Measurements from ENCODE around the gene KRTAP5-2. TPM values are rescaled to one million over a fixed set of nuclear protein-coding genes. Genes with fewer than 3 reads are reported as not detected.
"Not testable (repeated sequence)": the region's sequence is repeated elsewhere in the genome, so short reads cannot be mapped to it uniquely, and the experiment has no call there.

KRTAP5-2 gene
- total RNA-seq, 1 donor from 2014 or later, result not detected

DNA sequence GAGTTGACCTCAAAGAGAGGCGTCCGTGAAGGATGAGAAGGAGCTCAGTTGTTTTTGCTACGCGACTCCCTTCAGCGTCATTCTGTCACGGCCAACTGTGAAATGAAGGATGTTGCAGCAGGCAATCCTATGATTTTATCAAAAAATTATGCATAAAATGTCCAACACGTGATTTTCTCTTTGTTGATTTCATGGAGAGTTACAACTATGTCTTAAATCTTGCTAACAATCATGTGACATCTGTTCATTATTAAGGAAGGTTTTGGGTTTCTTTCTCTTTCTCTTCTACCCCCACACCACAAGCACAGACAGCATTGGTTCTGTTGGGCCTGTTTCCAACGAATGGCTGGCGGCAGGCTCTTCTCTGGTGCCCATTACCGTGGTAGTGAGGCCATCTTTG lies 20.1 kb upstream of the KRTAP5-2 start:
- DNase-seq (ENCODE audit: low spot score), result no peak
- H3K4me1 Mint-ChIP-seq (ENCODE audit: low read depth), result peaks cover 3% of the 10 kb centered on the region
- no peaks in the 10 kb centered on the region for H3K36me3 Mint-ChIP-seq (ENCODE audit: low read depth)
- peaks cover 3% of the 10 kb centered on the region for H3K27me3 Mint-ChIP-seq (ENCODE audit: low read depth)
- intact Hi-C loops (cut with micrococcal nuclease), result no loop called here
- no peak overlapping the region for H3K27ac Mint-ChIP-seq
- H3K9me3 Mint-ChIP-seq, result no peaks in the 10 kb centered on the region
- H3K4me3 Mint-ChIP-seq (ENCODE audit: low read depth), result no peak overlapping the region

- no peaks in the 10 kb centered on the region for H3K36me3 Mint-ChIP-seq (ENCODE audit: low read depth)
- H3K9me3 Mint-ChIP-seq, result no peaks in the 10 kb centered on the region
- H3K4me1 Mint-ChIP-seq (ENCODE audit: low read depth), result no peaks in the 10 kb centered on the region
- H3K4me3 Mint-ChIP-seq (ENCODE audit: low read depth), result no peak within 1 kb of the TSS
- peaks cover 7% of the 10 kb centered on the region for H3K27me3 Mint-ChIP-seq (ENCODE audit: low read depth)
- DNase-seq (ENCODE audit: low spot score), result no peak
- H3K27ac Mint-ChIP-seq, result no peak within 1 kb of the TSS
- intact Hi-C loops (cut with micrococcal nuclease), result no loop called here
Observed at GRCh38 chr11:1608363-1608762, 10.3 kb upstream of the KRTAP5-2 start, which contains the start of gene KRTAP5-3. Gene KRTAP5-3, minus strand, starts transcription at chr11:1608463. Its CDS starts 78 bp downstream, at chr11:1608385.

- H3K36me3 Mint-ChIP-seq (ENCODE audit: low read depth); H3K4me1 Mint-ChIP-seq (ENCODE audit: low read depth); H3K9me3 Mint-ChIP-seq; DNase-seq (ENCODE audit: low spot score); H3K27ac Mint-ChIP-seq; intact Hi-C loops (cut with micrococcal nuclease); H3K4me3 Mint-ChIP-seq (ENCODE audit: low read depth): not testable (repeated sequence)
- H3K27me3 Mint-ChIP-seq (ENCODE audit: low read depth), result peaks cover 10% of the 10 kb centered on the region
Observed at GRCh38 chr11:1607901-1608300, 9.8 kb upstream of the KRTAP5-2 start.

DNA sequence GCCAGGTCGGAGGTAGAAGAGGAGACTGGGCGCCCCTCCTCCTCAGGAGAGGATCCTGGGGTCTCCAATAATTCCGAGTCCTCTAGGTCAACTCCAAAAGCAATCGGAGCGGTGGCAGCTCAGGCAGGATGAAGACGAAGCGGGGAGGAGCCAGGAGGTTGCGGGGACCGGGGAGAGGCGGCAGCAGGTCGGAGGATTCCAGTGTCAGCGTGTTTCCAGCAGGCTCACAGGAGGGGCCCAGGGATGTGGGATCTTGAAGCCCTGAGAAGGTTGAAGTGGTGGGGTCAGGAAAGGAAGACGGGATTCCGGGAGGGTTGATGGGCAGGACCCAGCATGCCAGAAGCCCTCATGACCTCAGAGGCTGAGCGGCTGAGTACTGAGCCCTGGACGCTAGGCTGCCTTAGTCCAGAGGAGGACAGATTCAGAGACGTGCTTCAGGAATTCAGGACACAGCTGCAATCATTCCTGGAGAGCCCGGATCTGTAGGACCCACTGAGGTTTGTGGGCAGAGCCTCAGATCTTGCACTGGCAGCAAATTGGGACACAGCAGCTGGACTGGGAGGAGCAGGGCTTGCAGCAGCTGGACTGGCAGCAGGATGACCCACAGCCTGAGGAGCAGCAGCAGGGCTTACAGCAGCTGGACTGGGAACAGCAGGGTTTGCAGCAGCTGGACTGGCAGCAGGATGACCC lies 9.2 kb upstream of the KRTAP5-2 start:
- H3K36me3 Mint-ChIP-seq (ENCODE audit: low read depth); H3K27ac Mint-ChIP-seq; H3K4me3 Mint-ChIP-seq (ENCODE audit: low read depth); intact Hi-C loops (cut with micrococcal nuclease); DNase-seq (ENCODE audit: low spot score); H3K9me3 Mint-ChIP-seq; H3K4me1 Mint-ChIP-seq (ENCODE audit: low read depth): not testable (repeated sequence)
- peaks cover 10% of the 10 kb centered on the region for H3K27me3 Mint-ChIP-seq (ENCODE audit: low read depth)

DNA sequence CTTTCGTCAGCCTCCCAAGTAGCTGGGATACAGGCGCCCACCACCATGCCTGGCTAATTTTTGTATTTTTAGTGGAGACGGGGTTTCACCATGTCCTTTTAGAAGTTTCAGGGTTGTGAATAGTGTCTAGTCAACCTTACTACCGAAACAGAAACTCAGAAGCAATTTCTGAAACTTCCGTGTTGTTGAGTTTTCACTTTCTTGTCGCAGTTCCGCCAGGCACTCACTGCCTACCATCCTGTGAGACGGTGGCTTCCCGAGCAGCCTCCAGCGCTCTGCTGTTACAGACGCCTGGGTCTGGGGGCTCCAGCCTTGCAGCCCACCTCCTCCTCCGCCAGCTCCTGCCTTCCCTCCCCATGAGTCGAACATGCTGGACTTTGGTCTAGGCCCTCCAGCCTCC lies 7.8 kb upstream of the KRTAP5-2 start:
- H3K36me3 Mint-ChIP-seq (ENCODE audit: low read depth); H3K27ac Mint-ChIP-seq; H3K4me1 Mint-ChIP-seq (ENCODE audit: low read depth); H3K4me3 Mint-ChIP-seq (ENCODE audit: low read depth); DNase-seq (ENCODE audit: low spot score); H3K9me3 Mint-ChIP-seq; intact Hi-C loops (cut with micrococcal nuclease): not testable (repeated sequence)
- peaks cover 19% of the 10 kb centered on the region for H3K27me3 Mint-ChIP-seq (ENCODE audit: low read depth)

DNA sequence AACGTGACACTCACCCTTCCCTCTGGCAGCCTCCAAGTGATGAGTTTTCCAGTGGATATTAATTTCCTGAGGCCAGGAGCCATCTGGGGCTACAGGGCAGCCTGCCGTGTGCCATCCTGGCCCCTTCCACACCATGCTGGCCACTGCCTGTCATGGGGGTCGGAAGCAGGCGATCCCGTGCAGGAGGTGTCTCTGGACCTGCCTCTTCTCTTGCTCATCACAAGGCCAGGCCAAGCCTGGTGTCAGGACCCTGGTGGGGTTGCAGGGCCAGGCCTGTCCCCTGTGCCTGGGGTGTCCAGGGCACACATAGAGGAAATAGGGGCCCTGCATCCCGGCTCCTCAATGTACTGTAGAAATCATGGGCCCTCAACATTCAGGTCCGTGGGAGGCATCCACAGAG lies 6.6 kb upstream of the KRTAP5-2 start:
- Mint-ChIP-seq H3K36me3 (ENCODE audit: low read depth) (no peaks in the 10 kb centered on the region), H3K27me3 (ENCODE audit: low read depth) (peaks cover 30% of the 10 kb centered on the region), H3K27ac (no peak overlapping the region), H3K4me3 (ENCODE audit: low read depth) (no peak overlapping the region), H3K9me3 (no peaks in the 10 kb centered on the region), H3K4me1 (ENCODE audit: low read depth) (no peaks in the 10 kb centered on the region)
- DNase-seq (ENCODE audit: low spot score), result no peak
- intact Hi-C loops (cut with micrococcal nuclease), result no loop called here

DNA sequence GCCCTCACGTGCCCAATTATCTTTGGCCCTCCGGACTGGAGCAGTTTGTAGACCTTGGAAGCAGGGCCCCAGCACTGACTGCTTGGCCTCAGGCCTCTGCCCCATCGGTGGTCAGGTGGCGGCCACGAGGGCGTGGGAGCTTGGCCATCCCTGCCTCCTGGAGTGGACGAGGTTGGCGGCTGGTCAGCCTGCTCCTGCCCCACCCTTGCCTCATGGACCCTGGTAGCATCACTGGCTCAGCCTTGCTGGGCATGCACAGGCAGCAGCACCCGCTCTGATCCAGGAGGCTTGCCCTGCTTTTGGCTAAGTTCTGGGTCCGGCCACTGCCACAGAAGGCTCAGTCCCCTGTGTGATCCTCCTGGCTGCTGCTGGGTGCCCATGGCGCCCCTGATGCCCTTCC lies 6.1 kb upstream of the KRTAP5-2 start:
- H3K9me3 Mint-ChIP-seq, result no peaks in the 10 kb centered on the region
- intact Hi-C loops (cut with micrococcal nuclease), result no loop called here
- no peaks in the 10 kb centered on the region for H3K4me1 Mint-ChIP-seq (ENCODE audit: low read depth)
- no peak overlapping the region for H3K27ac Mint-ChIP-seq
- H3K4me3 Mint-ChIP-seq (ENCODE audit: low read depth), result no peak overlapping the region
- no peak for DNase-seq (ENCODE audit: low spot score)
- peaks cover 34% of the 10 kb centered on the region for H3K27me3 Mint-ChIP-seq (ENCODE audit: low read depth)
- no peaks in the 10 kb centered on the region for H3K36me3 Mint-ChIP-seq (ENCODE audit: low read depth)

DNA sequence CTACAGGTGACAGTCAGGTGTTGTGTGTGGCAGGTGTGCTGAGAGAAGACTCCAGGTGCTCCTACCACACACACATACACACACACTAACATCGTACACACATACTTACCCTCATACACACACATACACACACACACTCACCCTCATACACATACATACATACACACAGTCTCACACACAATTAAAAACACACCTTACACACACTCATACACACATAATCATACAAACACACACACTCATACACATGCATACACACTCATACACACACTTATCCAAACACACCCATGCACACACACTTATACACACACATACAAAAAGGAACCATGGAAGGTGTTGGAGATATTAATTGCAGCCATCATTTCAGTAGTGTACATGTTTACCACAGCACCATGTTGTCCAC lies 5.5 kb upstream of the KRTAP5-2 start:
- Mint-ChIP-seq H3K27ac (no peak overlapping the region), H3K36me3 (ENCODE audit: low read depth) (no peaks in the 10 kb centered on the region), H3K27me3 (ENCODE audit: low read depth) (peaks cover 38% of the 10 kb centered on the region), H3K4me3 (ENCODE audit: low read depth) (no peak overlapping the region), H3K9me3 (no peaks in the 10 kb centered on the region), H3K4me1 (ENCODE audit: low read depth) (no peaks in the 10 kb centered on the region)
- no peak for DNase-seq (ENCODE audit: low spot score)
- intact Hi-C loops (cut with micrococcal nuclease), result no loop called here

- DNase-seq (ENCODE audit: low spot score); H3K27ac Mint-ChIP-seq; H3K4me1 Mint-ChIP-seq (ENCODE audit: low read depth); H3K36me3 Mint-ChIP-seq (ENCODE audit: low read depth); H3K9me3 Mint-ChIP-seq; intact Hi-C loops (cut with micrococcal nuclease); H3K4me3 Mint-ChIP-seq (ENCODE audit: low read depth): not testable (repeated sequence)
- peaks cover 38% of the 10 kb centered on the region for H3K27me3 Mint-ChIP-seq (ENCODE audit: low read depth)
Observed at GRCh38 chr11:1601663-1602062, 3.6 kb upstream of the KRTAP5-2 start.

- no peak for DNase-seq (ENCODE audit: low spot score)
- intact Hi-C loops (cut with micrococcal nuclease), result no loop called here
- Mint-ChIP-seq H3K9me3 (no peaks in the 10 kb centered on the region), H3K4me3 (ENCODE audit: low read depth) (no peak overlapping the region), H3K36me3 (ENCODE audit: low read depth) (no peaks in the 10 kb centered on the region), H3K4me1 (ENCODE audit: low read depth) (no peaks in the 10 kb centered on the region), H3K27ac (no peak overlapping the region), H3K27me3 (ENCODE audit: low read depth) (peaks cover 47% of the 10 kb centered on the region)
Observed at GRCh38 chr11:1600626-1601025, 2.5 kb upstream of the KRTAP5-2 start.

GRCh38 chr11:1598816-1599215 lies 722 bp upstream of the KRTAP5-2 start:
- H3K27ac Mint-ChIP-seq, result no peak overlapping the region
- no peaks in the 10 kb centered on the region for H3K4me1 Mint-ChIP-seq (ENCODE audit: low read depth)
- no peak overlapping the region for H3K4me3 Mint-ChIP-seq (ENCODE audit: low read depth)
- H3K27me3 Mint-ChIP-seq (ENCODE audit: low read depth), result peaks cover 60% of the 10 kb centered on the region
- no peaks in the 10 kb centered on the region for H3K36me3 Mint-ChIP-seq (ENCODE audit: low read depth)
- no peaks in the 10 kb centered on the region for H3K9me3 Mint-ChIP-seq
- DNase-seq (ENCODE audit: low spot score), result no peak
- intact Hi-C loops (cut with micrococcal nuclease), result no loop called here

GRCh38 chr11:1598406-1598805 lies 312 bp upstream of the KRTAP5-2 start:
- DNase-seq (ENCODE audit: low spot score); intact Hi-C loops (cut with micrococcal nuclease); H3K27ac Mint-ChIP-seq; H3K4me1 Mint-ChIP-seq (ENCODE audit: low read depth); H3K4me3 Mint-ChIP-seq (ENCODE audit: low read depth); H3K9me3 Mint-ChIP-seq; H3K36me3 Mint-ChIP-seq (ENCODE audit: low read depth): not testable (repeated sequence)
- H3K27me3 Mint-ChIP-seq (ENCODE audit: low read depth), result peaks cover 58% of the 10 kb centered on the region

DNA sequence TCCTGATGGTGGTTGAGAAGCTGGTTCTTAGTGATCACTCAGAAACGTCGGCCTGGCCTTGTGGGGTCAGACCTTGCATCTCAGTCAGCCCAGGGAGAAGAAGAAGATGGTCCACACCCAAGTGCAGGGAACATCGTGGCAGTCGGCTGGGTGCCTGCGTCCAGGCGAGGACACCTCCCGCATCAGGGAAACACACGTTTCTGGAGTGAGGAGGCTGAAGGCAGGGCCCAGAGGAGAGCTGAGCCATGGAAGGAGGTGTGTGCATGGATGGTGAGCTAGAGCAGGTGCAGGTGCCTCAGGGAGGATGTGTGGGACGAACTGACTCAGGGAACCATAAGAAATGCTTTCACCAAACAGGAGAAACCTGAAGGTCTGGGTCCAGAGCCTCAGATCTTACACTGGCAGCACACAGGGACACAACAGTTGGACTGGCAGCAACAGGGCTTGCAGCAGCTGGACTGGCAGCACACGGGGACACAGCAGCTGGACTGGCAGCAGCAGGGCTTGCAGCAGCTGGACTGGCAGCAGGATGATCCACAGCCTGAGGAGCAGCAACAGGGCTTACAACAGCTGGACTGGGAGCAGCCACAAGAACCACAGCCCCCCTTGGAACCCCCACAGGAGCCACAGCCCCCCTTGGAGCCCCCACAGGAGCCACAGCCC lies 632 bp downstream of the KRTAP5-2 start:
- no peaks in the 10 kb centered on the region for H3K36me3 Mint-ChIP-seq (ENCODE audit: low read depth)
- intact Hi-C loops (cut with micrococcal nuclease), result no loop called here
- H3K4me3 Mint-ChIP-seq (ENCODE audit: low read depth), result no peak overlapping the region
- H3K27ac Mint-ChIP-seq, result no peak overlapping the region
- peaks cover 56% of the 10 kb centered on the region for H3K27me3 Mint-ChIP-seq (ENCODE audit: low read depth)
- DNase-seq (ENCODE audit: low spot score), result no peak
- H3K9me3 Mint-ChIP-seq, result no peaks in the 10 kb centered on the region
- no peaks in the 10 kb centered on the region for H3K4me1 Mint-ChIP-seq (ENCODE audit: low read depth)

Data from activated T-helper 2 cell treated with anti-CD3 and anti-CD28 coated beads, Interferon-gamma antibody, Interleukin-2, Interleukin-4, amounts not matched to agents 10 μg/mL and 5 μg/mL and 100 μg/mL, durations not matched to agents 14 hours and 24 hours and 36 hours (primary cell).